Measurements from ENCODE around the gene IGSF21.

Gene IGSF21

DNA sequence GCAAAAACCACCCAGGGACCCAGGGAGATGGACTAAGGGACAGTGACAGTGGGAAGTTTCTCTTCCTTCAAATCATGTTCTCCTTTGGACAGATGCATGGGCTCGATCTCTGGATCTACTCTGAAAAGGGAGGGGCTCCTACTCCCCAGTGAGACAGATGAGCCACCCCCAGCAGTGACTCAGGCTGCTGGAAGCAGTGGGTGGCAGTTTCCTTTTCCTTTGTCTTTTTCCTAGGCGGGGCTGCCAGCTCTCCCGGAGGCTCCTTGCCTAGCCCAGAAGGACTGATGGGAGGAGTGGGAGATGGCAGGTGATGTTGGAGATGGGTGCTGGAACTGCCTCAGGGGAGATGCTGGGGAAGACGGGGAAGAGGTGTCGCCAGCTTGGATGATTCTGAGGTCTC is 41.0 kb upstream of the IGSF21 start:
- H3K4me3 ChIP-seq (replicated peaks in 1 of 2; ENCODE audit: low read depth in 2 of 2, low read length in 2 of 2): no peak overlapping the region
- no peak for DNase-seq (ENCODE audit: low read depth in 2 of 2)
- TF ChIP-seq, protein P1, sequence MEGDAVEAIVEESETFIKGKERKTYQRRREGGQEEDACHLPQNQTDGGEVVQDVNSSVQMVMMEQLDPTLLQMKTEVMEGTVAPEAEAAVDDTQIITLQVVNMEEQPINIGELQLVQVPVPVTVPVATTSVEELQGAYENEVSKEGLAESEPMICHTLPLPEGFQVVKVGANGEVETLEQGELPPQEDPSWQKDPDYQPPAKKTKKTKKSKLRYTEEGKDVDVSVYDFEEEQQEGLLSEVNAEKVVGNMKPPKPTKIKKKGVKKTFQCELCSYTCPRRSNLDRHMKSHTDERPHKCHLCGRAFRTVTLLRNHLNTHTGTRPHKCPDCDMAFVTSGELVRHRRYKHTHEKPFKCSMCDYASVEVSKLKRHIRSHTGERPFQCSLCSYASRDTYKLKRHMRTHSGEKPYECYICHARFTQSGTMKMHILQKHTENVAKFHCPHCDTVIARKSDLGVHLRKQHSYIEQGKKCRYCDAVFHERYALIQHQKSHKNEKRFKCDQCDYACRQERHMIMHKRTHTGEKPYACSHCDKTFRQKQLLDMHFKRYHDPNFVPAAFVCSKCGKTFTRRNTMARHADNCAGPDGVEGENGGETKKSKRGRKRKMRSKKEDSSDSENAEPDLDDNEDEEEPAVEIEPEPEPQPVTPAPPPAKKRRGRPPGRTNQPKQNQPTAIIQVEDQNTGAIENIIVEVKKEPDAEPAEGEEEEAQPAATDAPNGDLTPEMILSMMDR (IDR thresholded peaks at IDR 0.05; ENCODE audit: low read depth, low read length): no peak

DNA sequence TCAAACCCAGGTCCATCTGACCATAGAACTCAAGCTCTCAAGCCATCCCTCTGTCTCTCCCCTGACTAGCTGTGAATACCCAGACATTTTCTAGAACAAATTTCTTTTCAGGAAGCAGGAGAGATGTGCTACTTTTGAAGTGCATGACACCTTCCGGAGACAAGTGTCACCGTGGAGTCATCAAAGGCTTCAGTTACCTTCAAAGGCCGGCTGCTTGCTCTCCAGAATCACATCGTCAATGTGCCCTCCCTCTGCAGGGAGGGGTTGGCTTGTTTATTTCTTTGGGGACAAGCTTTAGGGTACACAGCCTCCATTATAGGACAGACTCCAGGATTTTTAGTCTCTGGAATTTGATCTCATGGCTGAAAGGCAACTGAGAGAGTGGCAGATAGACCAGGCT is 37.7 kb upstream of the IGSF21 start:
- H3K4me3 ChIP-seq (replicated peaks in 1 of 2; ENCODE audit: low read depth in 2 of 2, low read length in 2 of 2): no peak overlapping the region
- DNase-seq (ENCODE audit: low read depth in 2 of 2): no peak
- TF ChIP-seq, protein P1 (IDR thresholded peaks at IDR 0.05; ENCODE audit: low read depth, low read length): no peak

DNA sequence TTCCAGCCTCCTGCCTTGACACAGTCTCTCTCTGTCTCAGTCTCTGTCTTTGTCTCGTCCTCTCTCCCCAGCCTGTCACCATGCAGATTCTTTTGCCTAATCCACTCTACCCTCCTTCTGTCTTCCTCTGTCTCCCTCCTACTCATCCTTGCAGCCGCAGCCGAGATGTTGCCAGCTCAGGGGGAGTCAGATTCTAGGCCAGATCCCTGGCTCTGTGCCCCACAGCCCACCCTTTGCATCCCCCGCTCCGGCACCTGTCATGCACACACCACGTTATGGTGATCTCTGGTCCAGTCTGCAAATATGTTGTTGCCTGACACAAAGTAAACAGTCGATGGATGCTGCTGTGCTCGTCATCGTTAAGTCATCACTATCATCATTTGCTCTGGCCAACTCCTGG is 35.5 kb upstream of the IGSF21 start:
- no peak overlapping the region for H3K4me3 ChIP-seq (replicated peaks in 1 of 2; ENCODE audit: low read depth in 2 of 2, low read length in 2 of 2)
- DNase-seq (ENCODE audit: low read depth in 2 of 2): no peak
- TF ChIP-seq, protein P1 (IDR thresholded peaks at IDR 0.05; ENCODE audit: low read depth, low read length): no peak

DNA sequence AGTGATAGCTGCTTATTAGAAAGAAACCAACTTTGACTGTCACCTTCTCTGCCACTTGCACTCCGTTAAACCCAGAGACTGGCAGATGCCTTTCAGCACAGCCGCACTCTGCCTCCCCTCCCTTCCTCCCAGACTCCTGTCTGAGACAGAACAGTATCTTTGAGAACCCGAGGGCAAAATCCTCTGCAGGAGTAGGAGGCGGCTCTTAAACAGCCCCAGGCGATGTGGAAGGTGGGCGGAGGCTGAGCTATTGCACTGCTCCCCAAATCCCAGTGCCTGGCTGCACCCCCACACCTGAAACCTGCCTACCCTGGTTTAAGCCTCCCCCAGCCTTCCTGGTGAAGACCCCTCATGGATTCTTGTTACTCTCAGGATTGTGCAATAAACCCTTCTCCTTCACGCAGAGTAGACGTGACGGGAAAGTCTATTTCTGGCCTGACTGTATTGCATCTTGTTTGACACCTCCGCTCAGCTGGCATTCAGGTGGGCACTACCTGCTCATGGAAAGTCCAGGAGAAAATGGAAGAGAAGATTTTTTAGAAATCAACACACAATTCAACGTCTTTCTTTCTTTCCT is 34.4 kb upstream of the IGSF21 start:
- no peak overlapping the region for H3K4me3 ChIP-seq (replicated peaks in 1 of 2; ENCODE audit: low read depth in 2 of 2, low read length in 2 of 2)
- TF ChIP-seq, protein P1 (IDR thresholded peaks at IDR 0.05; ENCODE audit: low read depth, low read length): no peak
- DNase-seq (ENCODE audit: low read depth in 2 of 2): no peak

DNA sequence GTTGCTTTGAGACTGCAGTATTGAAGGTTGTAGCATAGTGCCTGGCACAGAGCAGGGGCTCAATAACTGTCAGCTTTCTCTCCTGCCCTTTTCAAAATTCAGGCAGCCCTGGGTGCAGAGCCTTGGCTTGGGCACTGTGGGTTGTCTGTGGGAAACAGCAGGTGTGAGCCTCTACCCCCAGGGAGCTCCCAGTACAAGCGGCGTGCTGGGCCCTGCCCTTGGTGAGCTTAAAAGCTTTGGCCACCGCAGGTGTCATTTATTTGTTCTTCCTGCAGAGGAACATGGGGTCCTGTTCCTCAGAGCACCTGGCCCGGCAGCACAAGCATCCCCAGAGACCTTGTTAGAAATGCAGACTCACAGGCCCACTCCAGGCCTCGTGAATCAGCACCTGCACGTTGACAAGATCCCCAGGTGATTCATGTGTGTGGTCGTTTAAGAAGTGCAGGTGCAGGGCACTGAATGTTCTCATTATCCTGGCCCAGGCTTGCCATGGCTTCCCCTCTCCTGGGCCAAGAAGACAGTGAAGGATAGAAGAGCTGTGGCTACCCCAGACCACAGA is 29.9 kb upstream of the IGSF21 start:
- no peak overlapping the region for H3K4me3 ChIP-seq (replicated peaks in 1 of 2; ENCODE audit: low read depth in 2 of 2, low read length in 2 of 2)
- no peak for DNase-seq (ENCODE audit: low read depth in 2 of 2)
- TF ChIP-seq, protein P1 (IDR thresholded peaks at IDR 0.05; ENCODE audit: low read depth, low read length): no peak

DNA sequence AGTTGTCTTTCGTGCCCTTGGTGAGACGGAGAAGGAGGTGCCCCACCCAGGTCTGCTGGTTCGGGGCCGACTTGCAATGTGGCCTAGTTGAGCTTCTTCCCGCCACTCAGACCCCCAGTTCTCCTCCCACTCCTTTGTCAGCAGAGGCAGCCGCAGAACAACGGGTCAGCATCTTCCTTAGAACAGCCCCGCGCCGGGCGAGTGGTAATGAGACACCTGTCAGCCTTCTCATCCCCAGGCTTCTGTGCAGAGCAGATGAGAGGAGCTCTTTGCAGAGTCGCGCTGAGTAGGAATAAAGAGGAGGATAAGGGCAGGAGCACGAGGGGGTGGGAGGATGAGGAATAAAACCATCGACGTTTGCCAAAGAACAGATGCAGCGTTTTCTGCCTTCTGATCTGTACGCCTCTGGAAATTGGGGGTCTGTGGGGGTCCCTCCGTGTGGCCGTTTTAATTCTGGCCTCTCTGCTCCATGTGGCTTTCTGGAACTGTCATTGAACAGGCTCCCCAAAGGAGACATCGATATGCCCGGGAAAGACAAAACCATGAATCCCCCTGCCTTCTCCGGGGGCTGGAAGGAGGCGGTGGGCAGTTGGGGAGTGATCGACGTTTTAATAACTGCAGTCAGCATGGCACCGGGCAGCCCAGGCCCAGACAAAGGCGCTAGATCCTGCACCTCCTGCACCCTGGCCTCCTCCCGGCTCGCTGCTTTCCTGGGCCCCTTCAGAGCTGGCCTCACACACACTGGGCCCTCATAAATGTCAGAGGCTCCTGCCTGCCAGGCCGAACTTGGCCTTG is 27.5 kb upstream of the IGSF21 start:
- H3K4me3 ChIP-seq (replicated peaks in 1 of 2; ENCODE audit: low read depth in 2 of 2, low read length in 2 of 2): no peak overlapping the region
- DNase-seq (ENCODE audit: low read depth in 2 of 2): no peak
- TF ChIP-seq, protein P1 (IDR thresholded peaks at IDR 0.05; ENCODE audit: low read depth, low read length): no peak

All from cardiac fibroblast (primary cell).